ENCODE measurements around the gene C11orf68.
A peak's percentile ranks its signal among the peaks of the same experiment; 100 is the strongest.

Gene C11orf68

GRCh38 chr11:65870706-65871681 lies 47.9 kb downstream of the C11orf68 start:
- Histone ChIP-seq H3K4me1 (ENCODE audit: control insufficient read depth, insufficient read depth, low read length) (no peaks in the 10 kb centered on the region), H3K4me3 (ENCODE audit: low read depth, low read length) (no peak overlapping the region), H3K27me3 (ENCODE audit: control insufficient read depth, insufficient read depth, low read length) (peaks cover 15% of the 10 kb centered on the region), H3K9me3 (ENCODE audit: control insufficient read depth, insufficient read depth, low read length) (no peaks in the 10 kb centered on the region), H3K9ac (ENCODE audit: low read depth, low read length) (no peak overlapping the region), H3K36me3 (ENCODE audit: control insufficient read depth, insufficient read depth, low read length) (no peaks in the 10 kb centered on the region)

DNA sequence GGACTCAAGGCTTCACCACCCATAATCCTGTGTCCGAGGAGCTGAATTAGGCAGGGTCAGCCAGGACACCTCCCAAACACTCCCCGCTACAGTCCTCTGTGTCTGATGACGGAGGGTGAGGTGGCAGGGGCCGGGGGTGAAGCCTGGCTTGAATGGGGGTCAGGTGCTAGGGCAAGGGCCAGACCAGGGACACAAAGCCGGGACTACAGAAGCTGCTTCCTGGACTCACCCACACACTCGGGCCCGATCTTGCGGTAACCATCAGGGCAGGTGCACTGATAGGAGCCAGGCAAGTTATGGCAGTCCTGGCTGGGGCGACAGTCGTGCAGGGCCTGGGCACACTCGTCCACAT lies 48.6 kb downstream of the C11orf68 start:
- Histone ChIP-seq H3K36me3 (ENCODE audit: control insufficient read depth, insufficient read depth, low read length) (peaks cover 5% of the 10 kb centered on the region), H3K9me3 (ENCODE audit: control insufficient read depth, insufficient read depth, low read length) (no peaks in the 10 kb centered on the region), H3K4me3 (ENCODE audit: low read depth, low read length) (no peak overlapping the region), H3K4me1 (ENCODE audit: control insufficient read depth, insufficient read depth, low read length) (no peaks in the 10 kb centered on the region), H3K9ac (ENCODE audit: low read depth, low read length) (no peak overlapping the region), H3K27me3 (ENCODE audit: control insufficient read depth, insufficient read depth, low read length) (peaks cover 15% of the 10 kb centered on the region)

DNA sequence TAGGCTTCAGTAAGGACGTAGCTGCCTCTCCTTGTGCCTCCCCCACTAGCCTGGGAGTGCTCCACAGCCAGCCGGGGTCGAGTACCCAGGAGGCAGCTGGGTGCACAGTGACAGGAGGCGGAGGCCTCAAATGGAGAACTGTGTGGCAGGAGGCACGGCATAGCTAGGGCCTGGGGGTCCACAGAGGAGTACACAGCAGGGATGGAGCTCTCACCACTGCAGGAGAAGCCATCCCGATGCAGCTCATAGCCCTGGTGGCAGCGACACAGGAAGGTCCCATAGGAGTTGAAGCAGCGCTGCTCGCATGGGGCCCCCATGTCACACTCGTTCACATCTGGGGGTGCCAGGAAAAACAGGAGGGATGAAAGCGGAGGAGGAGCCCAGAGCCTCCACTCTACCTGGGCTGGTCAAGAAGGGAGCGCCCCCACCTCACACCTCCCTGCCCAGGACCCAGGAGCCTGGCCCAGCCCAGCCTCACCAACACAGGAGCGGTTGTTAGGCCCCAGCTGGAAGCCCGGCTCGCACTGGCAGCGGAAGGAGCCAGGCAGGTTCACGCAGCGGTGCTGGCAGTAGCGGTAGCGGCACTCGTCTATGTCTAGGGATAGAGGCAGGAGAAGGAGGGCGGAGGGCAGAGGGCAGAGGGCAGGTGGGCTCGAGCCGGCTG lies 49.1 kb downstream of the C11orf68 start:
- Histone ChIP-seq H3K9ac (ENCODE audit: low read depth, low read length) (no peak overlapping the region), H3K27me3 (ENCODE audit: control insufficient read depth, insufficient read depth, low read length) (peaks cover 15% of the 10 kb centered on the region), H3K4me3 (ENCODE audit: low read depth, low read length) (no peak overlapping the region), H3K9me3 (ENCODE audit: control insufficient read depth, insufficient read depth, low read length) (no peaks in the 10 kb centered on the region), H3K4me1 (ENCODE audit: control insufficient read depth, insufficient read depth, low read length) (no peaks in the 10 kb centered on the region), H3K36me3 (ENCODE audit: control insufficient read depth, insufficient read depth, low read length) (peaks cover 8% of the 10 kb centered on the region)

GRCh38 chr11:65868907-65869306 lies 50.0 kb downstream of the C11orf68 start:
- no peaks in the 10 kb centered on the region for H3K4me1 ChIP-seq (ENCODE audit: control insufficient read depth, insufficient read depth, low read length)
- H3K9ac ChIP-seq (ENCODE audit: low read depth, low read length) = no peak overlapping the region
- no peak overlapping the region for H3K4me3 ChIP-seq (ENCODE audit: low read depth, low read length)
- H3K9me3 ChIP-seq (ENCODE audit: control insufficient read depth, insufficient read depth, low read length) = no peaks in the 10 kb centered on the region
- peaks cover 15% of the 10 kb centered on the region for H3K27me3 ChIP-seq (ENCODE audit: control insufficient read depth, insufficient read depth, low read length)
- H3K36me3 ChIP-seq (ENCODE audit: control insufficient read depth, insufficient read depth, low read length) = peaks cover 14% of the 10 kb centered on the region

DNA sequence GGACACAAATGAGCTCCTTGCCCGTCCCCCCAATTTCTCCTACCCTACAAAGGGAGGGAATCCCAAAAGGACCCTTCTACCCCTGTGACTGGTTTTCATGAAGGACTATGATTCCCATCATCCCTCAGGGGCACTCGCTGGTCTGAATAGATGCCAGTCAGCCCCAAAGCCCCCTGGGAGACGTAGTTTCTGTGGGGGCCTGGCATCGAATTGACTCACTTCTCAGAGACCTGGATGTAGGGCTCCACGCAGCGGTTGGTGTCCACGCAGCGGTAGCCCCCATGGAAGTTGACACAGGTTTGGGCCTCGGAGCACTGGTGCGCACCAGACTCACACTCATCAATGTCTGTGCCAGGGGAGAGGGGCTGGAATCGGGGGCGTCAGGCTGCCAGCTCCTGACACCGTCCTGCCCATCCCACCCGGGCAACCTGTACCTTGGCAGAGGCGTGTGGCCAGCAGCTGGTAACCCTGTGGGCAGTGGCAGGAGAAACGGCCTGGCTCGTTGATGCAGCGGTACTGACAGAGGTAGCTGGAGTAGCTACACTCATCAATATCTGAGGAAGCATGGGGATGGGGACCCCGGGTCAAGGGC lies 50.7 kb downstream of the C11orf68 start:
- Histone ChIP-seq H3K9ac (ENCODE audit: low read depth, low read length) (no peak overlapping the region), H3K9me3 (ENCODE audit: control insufficient read depth, insufficient read depth, low read length) (no peaks in the 10 kb centered on the region), H3K4me3 (ENCODE audit: low read depth, low read length) (peak overlapping the region; percentile 71), H3K4me1 (ENCODE audit: control insufficient read depth, insufficient read depth, low read length) (no peaks in the 10 kb centered on the region), H3K36me3 (ENCODE audit: control insufficient read depth, insufficient read depth, low read length) (peaks cover 21% of the 10 kb centered on the region), H3K27me3 (ENCODE audit: control insufficient read depth, insufficient read depth, low read length) (peaks cover 15% of the 10 kb centered on the region)

DNA sequence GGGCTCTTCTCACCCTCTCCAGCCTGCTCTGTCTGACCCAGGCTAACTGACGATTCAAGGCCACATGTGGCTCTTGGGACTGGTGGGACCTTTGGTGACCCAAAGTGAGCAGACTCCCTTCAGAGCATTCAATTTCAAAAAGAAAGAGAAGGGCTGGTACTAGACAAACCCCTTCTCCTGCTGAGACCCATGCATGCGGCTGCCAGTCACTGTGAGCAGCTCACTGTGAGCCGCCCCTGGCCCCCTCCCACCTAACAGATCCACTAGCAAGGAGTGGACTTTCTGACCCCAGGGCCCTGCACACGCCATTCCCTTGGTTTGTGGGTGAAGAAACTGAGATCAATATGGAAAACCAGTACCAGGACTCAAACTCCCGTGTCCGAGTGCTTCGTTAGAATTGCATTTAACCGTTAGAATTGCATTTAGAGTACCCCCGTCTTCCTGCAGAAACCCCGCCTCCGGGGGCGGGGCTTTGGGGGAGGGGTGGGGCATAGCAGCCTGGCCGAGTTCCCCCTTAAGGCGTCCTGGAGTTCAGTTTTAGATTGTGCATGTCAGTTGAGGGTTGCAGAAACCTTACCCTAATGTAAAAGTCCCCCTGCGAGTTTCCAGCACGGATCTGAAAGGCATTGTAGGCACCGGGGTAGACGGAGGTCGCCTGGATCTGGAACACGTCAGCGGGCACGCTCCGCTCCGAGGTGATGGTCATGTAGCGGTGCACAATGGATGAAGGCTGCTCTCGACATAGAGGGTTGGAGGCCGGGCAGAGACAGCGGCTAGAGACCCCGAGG lies 51.4 kb downstream of the C11orf68 start:
- Histone ChIP-seq H3K4me3 (ENCODE audit: low read depth, low read length) (peak overlapping the region; percentile 71), H3K9me3 (ENCODE audit: control insufficient read depth, insufficient read depth, low read length) (no peaks in the 10 kb centered on the region), H3K27me3 (ENCODE audit: control insufficient read depth, insufficient read depth, low read length) (peaks cover 15% of the 10 kb centered on the region), H3K9ac (ENCODE audit: low read depth, low read length) (no peak overlapping the region), H3K36me3 (ENCODE audit: control insufficient read depth, insufficient read depth, low read length) (peaks cover 27% of the 10 kb centered on the region), H3K4me1 (ENCODE audit: control insufficient read depth, insufficient read depth, low read length) (no peaks in the 10 kb centered on the region)

All from iPS-15b (cell line).